OCI-LY3 (cell line): ENCODE results near the gene DMRTA1.

ENCODE experiments used
- H2AFZ ChIP-seq: fragments of 200-600, 300-600 bp; shearing (Covaris generic); 2 replicates; pipeline ENCODE4 v1.6.0; 2014; ENCODE audit warnings: antibody characterized with exemption, low read depth, low read length
- H3K27ac ChIP-seq: fragments of 200-600, 300-600 bp; sonication (generic); 2 replicates; pipeline ENCODE4 v1.5.1; 2014; ENCODE audit warnings: mild to moderate bottlenecking, low read length, moderate library complexity, mixed read lengths
- H3K27me3 ChIP-seq: fragments of 200-600, 300-600 bp; sonication (generic); 2 replicates; pipeline ENCODE4 v1.6.1; 2014; ENCODE audit warnings: low read depth, low read length, mixed read lengths
- H3K36me3 ChIP-seq: fragments of 200-600, 300-600 bp; sonication (generic); replicated peaks from 2 replicates; pipeline ENCODE3; 2014; ENCODE audit warnings: low read depth, low read length, mixed read lengths
- H3K4me1 ChIP-seq: fragments of 300-600, 200-600 bp; sonication (generic); 2 replicates; pipeline ENCODE4 v1.6.1; 2014; ENCODE audit warnings: low read length, mixed read lengths
- H3K4me2 ChIP-seq: fragments of 200-600, 300-600 bp; sonication (generic); 2 replicates; pipeline ENCODE4 v1.6.1; 2014; ENCODE audit warnings: low read length, mixed read lengths
- H3K4me3 ChIP-seq: fragments of 300-600, 200-600 bp; sonication (generic); 2 replicates; pipeline ENCODE4 v1.5.1; 2014; ENCODE audit warnings: antibody characterized with exemption, mild to moderate bottlenecking, low read length, moderate library complexity
- H3K79me2 ChIP-seq: fragments of 300-600, 200-600 bp; shearing (Covaris generic); 2 replicates; pipeline ENCODE4 v1.6.1; 2014; ENCODE audit warnings: mild to moderate bottlenecking, low read length, mixed read lengths
- H3K9ac ChIP-seq: fragments of 300-600, 200-600 bp; shearing (Covaris generic); 2 replicates; pipeline ENCODE4 v1.6.0; 2014; ENCODE audit warnings: mild to moderate bottlenecking, low read length, moderate library complexity
- H3K9me3 ChIP-seq: fragments of 200-600, 300-600 bp; shearing (Covaris generic); 2 replicates; pipeline ENCODE4 v1.6.1; 2014; ENCODE audit warnings: low read length, mixed read lengths; ENCODE audit not compliant: insufficient read depth
- H4K20me1 ChIP-seq: fragments of 200-600, 300-600 bp; sonication (generic); 2 replicates; pipeline ENCODE4 v1.6.1; 2016; ENCODE audit warnings: low read length, mixed read lengths; ENCODE audit not compliant: insufficient read depth
- CTCF ChIP-seq: fragments of 200-600, 300-600 bp; sonication (generic); IDR thresholded peaks from 2 replicates; pipeline ENCODE4 v1.5.1; 2014; ENCODE audit warnings: antibody characterized with exemption, low read length, low read depth
- EZH2phosphoT487 ChIP-seq: fragments of 200-600 bp; shearing (Covaris generic); IDR thresholded peaks from 2 replicates; pipeline ENCODE4 v1.6.1; 2018; ENCODE audit warnings: antibody characterized with exemption, mixed run types, low read depth

DMRTA1 gene

GRCh38 chr9:22440841-22441240 lies 5.8 kb upstream of the DMRTA1 start:
- Histone ChIP-seq H3K9me3 (peaks cover 4% of the 10 kb centered on the region; the same call in 1 of the 2 replicates), H3K4me3 (no peak overlapping the region), H3K36me3 (no peaks in the 10 kb centered on the region), H4K20me1 (no peaks in the 10 kb centered on the region), H2AFZ (no peak overlapping the region), H3K4me1 (no peaks in the 10 kb centered on the region), H3K27me3 (no peaks in the 10 kb centered on the region), H3K9ac (no peak overlapping the region), H3K4me2 (no peak overlapping the region), H3K27ac (no peak overlapping the region), H3K79me2 (no peaks in the 10 kb centered on the region)
- TF ChIP-seq CTCF: no peak
- TF ChIP-seq EZH2phosphoT487: no peak

- Histone ChIP-seq H3K27me3 (peaks cover 10% of the 10 kb centered on the region), H3K9me3 (peaks cover 4% of the 10 kb centered on the region; the same call in 1 of the 2 replicates), H3K79me2 (no peaks in the 10 kb centered on the region)
Observed at GRCh38 chr9:22446950-22447617, 460 bp downstream of the DMRTA1 start.

GRCh38 chr9:22447618-22448305 lies 1.1 kb downstream of the DMRTA1 start:
- H3K27me3 ChIP-seq: peaks cover 10% of the 10 kb centered on the region
- H3K4me1 ChIP-seq: peaks cover 3% of the 10 kb centered on the region
- H3K79me2 ChIP-seq: no peaks in the 10 kb centered on the region
- H2AFZ ChIP-seq: no peak overlapping the region
- H3K9me3 ChIP-seq: peaks cover 4% of the 10 kb centered on the region; the same call in 1 of the 2 replicates
- no peak for TF ChIP-seq EZH2phosphoT487
- TF ChIP-seq CTCF: no peak
- no peak overlapping the region for H3K27ac ChIP-seq
- no peaks in the 10 kb centered on the region for H4K20me1 ChIP-seq
- no peak overlapping the region for H3K9ac ChIP-seq
- H3K4me2 ChIP-seq: no peak overlapping the region
- H3K36me3 ChIP-seq: no peaks in the 10 kb centered on the region
- H3K4me3 ChIP-seq: no peak overlapping the region

More at GRCh38 chr9:22446950-22447617, 460 bp downstream of the DMRTA1 start:
- no peak overlapping the region for H3K4me2 ChIP-seq
- H3K4me1 ChIP-seq: no peaks in the 10 kb centered on the region
- no peak for TF ChIP-seq EZH2phosphoT487
- TF ChIP-seq CTCF: no peak
- H3K9ac ChIP-seq: no peak overlapping the region
- H2AFZ ChIP-seq: no peak overlapping the region
- no peak overlapping the region for H3K27ac ChIP-seq
- no peaks in the 10 kb centered on the region for H4K20me1 ChIP-seq
- no peaks in the 10 kb centered on the region for H3K36me3 ChIP-seq
- no peak overlapping the region for H3K4me3 ChIP-seq

- TF ChIP-seq CTCF: no peak
- no peak for TF ChIP-seq EZH2phosphoT487
- no peak overlapping the region for H3K4me3 ChIP-seq
- no peak overlapping the region for H2AFZ ChIP-seq
- H3K4me1 ChIP-seq: peaks cover 17% of the 10 kb centered on the region
- H3K79me2 ChIP-seq: no peaks in the 10 kb centered on the region
- H3K9me3 ChIP-seq: no peaks in the 10 kb centered on the region
- no peaks in the 10 kb centered on the region for H4K20me1 ChIP-seq
- H3K36me3 ChIP-seq: no peaks in the 10 kb centered on the region
- H3K27ac ChIP-seq: no peak overlapping the region
- peaks cover 10% of the 10 kb centered on the region for H3K27me3 ChIP-seq
- H3K9ac ChIP-seq: no peak overlapping the region
- H3K4me2 ChIP-seq: no peak overlapping the region
Observed at GRCh38 chr9:22449719-22450118, 3.1 kb downstream of the DMRTA1 start.
